ENCODE results near the gene IRAK1. TPM values are rescaled to one million over a fixed set of nuclear protein-coding genes. Genes with fewer than 3 reads are reported as not detected.

IRAK1 gene
- total RNA-seq, 2 donors from 2014 or later: 113 to 122 TPM

GRCh38 chrX:154043003-154043763, 23.5 kb upstream of the IRAK1 start:
- DNase-seq (ENCODE audit: low spot score): no peak
- intact Hi-C loops (cut with DNase I): no loop called here
- TF ChIP-seq POLR2AphosphoS5 (IDR thresholded peaks at IDR 0.05) (no peak), POLR2A (IDR thresholded peaks at IDR 0.05) (no peak), CTCF (IDR thresholded peaks at IDR 0.05) (no peak)
- H3K27ac ChIP-seq: no peak overlapping the region
- no peak overlapping the region for H3K4me3 ChIP-seq
- H3K27me3 ChIP-seq (replicated peaks; ENCODE audit: insufficient read depth): no peaks in the 10 kb centered on the region
- no peaks in the 10 kb centered on the region for H3K36me3 ChIP-seq
- 38% methylated on average over 5 of the region's 5 CpGs for WGBS
- no peaks in the 10 kb centered on the region for H3K9me3 ChIP-seq
- H3K4me1 ChIP-seq (replicated peaks): no peaks in the 10 kb centered on the region

- DNase-seq (ENCODE audit: low spot score): no peak
- 73% methylated on average over 13 of the region's 13 CpGs for WGBS
- no peaks in the 10 kb centered on the region for H3K9me3 ChIP-seq
- intact Hi-C loops (cut with DNase I): no loop called here
- no peaks in the 10 kb centered on the region for H3K27me3 ChIP-seq (replicated peaks; ENCODE audit: insufficient read depth)
- no peak for TF ChIP-seq POLR2AphosphoS5 (IDR thresholded peaks at IDR 0.05)
- no peak for TF ChIP-seq POLR2A (IDR thresholded peaks at IDR 0.05)
- no peak for TF ChIP-seq CTCF (IDR thresholded peaks at IDR 0.05)
- H3K27ac ChIP-seq: no peak overlapping the region
- no peaks in the 10 kb centered on the region for H3K36me3 ChIP-seq
- no peaks in the 10 kb centered on the region for H3K4me1 ChIP-seq (replicated peaks)
- no peak overlapping the region for H3K4me3 ChIP-seq
Observed at GRCh38 chrX:154040863-154041262, 21.2 kb upstream of the IRAK1 start.

- no peaks in the 10 kb centered on the region for H3K9me3 ChIP-seq
- WGBS: 35% methylated on average over 7 of the region's 7 CpGs
- H3K4me3 ChIP-seq: no peak overlapping the region
- intact Hi-C loops (cut with DNase I): no loop called here
- no peak overlapping the region for H3K27ac ChIP-seq
- TF ChIP-seq POLR2AphosphoS5 (IDR thresholded peaks at IDR 0.05) (no peak), POLR2A (IDR thresholded peaks at IDR 0.05) (no peak), CTCF (IDR thresholded peaks at IDR 0.05) (no peak)
- H3K4me1 ChIP-seq (replicated peaks): no peaks in the 10 kb centered on the region
- H3K27me3 ChIP-seq (replicated peaks; ENCODE audit: insufficient read depth): no peaks in the 10 kb centered on the region
- H3K36me3 ChIP-seq: no peaks in the 10 kb centered on the region
- no peak for DNase-seq (ENCODE audit: low spot score)
Observed at GRCh38 chrX:154040307-154040756, 20.6 kb upstream of the IRAK1 start.

GRCh38 chrX:154039577-154039976, 19.9 kb upstream of the IRAK1 start:
- intact Hi-C loops (cut with DNase I): no loop called here
- Histone ChIP-seq H3K27me3 (replicated peaks; ENCODE audit: insufficient read depth) (no peaks in the 10 kb centered on the region), H3K36me3 (no peaks in the 10 kb centered on the region), H3K4me3 (no peak overlapping the region), H3K4me1 (replicated peaks) (no peaks in the 10 kb centered on the region), H3K9me3 (no peaks in the 10 kb centered on the region), H3K27ac (no peak overlapping the region)
- TF ChIP-seq CTCF (IDR thresholded peaks at IDR 0.05) (no peak), POLR2A (IDR thresholded peaks at IDR 0.05) (no peak), POLR2AphosphoS5 (IDR thresholded peaks at IDR 0.05) (no peak)
- no peak for DNase-seq (ENCODE audit: low spot score)
- WGBS: 87% methylated on average over 11 of the region's 11 CpGs

- Histone ChIP-seq H3K4me1 (replicated peaks) (no peaks in the 10 kb centered on the region), H3K36me3 (no peaks in the 10 kb centered on the region), H3K4me3 (no peak overlapping the region), H3K27ac (no peak overlapping the region), H3K27me3 (replicated peaks; ENCODE audit: insufficient read depth) (no peaks in the 10 kb centered on the region), H3K9me3 (no peaks in the 10 kb centered on the region)
- no peak for TF ChIP-seq CTCF (IDR thresholded peaks at IDR 0.05)
- no peak for TF ChIP-seq POLR2AphosphoS5 (IDR thresholded peaks at IDR 0.05)
- no peak for TF ChIP-seq POLR2A (IDR thresholded peaks at IDR 0.05)
- 60% methylated on average over 5 of the region's 5 CpGs for WGBS
- no peak for DNase-seq (ENCODE audit: low spot score)
- intact Hi-C loops (cut with DNase I): no loop called here
Observed at GRCh38 chrX:154038656-154039055, 19.0 kb upstream of the IRAK1 start.
